Measurements from ENCODE around the gene PGBD5.

PGBD5 gene

DNA sequence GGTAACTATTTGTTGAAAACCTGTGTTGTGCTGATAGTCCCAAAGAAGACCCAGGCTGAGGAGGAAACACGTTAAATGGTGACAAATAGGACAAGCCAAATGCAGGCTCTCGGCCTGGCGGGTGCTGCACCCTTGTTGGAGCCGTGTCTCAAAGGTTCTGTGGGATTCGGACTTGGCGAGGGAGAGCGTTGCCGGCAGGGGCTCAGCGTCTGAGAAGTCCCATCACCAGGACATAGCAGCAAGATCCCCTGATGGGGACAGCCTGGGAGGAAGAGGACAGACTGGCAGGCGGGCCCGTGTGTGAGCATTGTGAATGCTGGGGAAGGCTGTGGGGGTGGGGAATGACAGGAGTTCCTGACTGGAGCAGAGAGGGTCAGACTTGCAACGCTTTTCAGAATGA is 142.5 kb downstream of the PGBD5 start:
- no peak for DNase-seq (ENCODE audit: low read depth)
- H3K4me3 ChIP-seq (ENCODE audit: low read length) = no peak overlapping the region
- TF ChIP-seq, protein P1, sequence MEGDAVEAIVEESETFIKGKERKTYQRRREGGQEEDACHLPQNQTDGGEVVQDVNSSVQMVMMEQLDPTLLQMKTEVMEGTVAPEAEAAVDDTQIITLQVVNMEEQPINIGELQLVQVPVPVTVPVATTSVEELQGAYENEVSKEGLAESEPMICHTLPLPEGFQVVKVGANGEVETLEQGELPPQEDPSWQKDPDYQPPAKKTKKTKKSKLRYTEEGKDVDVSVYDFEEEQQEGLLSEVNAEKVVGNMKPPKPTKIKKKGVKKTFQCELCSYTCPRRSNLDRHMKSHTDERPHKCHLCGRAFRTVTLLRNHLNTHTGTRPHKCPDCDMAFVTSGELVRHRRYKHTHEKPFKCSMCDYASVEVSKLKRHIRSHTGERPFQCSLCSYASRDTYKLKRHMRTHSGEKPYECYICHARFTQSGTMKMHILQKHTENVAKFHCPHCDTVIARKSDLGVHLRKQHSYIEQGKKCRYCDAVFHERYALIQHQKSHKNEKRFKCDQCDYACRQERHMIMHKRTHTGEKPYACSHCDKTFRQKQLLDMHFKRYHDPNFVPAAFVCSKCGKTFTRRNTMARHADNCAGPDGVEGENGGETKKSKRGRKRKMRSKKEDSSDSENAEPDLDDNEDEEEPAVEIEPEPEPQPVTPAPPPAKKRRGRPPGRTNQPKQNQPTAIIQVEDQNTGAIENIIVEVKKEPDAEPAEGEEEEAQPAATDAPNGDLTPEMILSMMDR (conservative IDR thresholded peaks at IDR 0.05; ENCODE audit: low read length) = no peak

DNA sequence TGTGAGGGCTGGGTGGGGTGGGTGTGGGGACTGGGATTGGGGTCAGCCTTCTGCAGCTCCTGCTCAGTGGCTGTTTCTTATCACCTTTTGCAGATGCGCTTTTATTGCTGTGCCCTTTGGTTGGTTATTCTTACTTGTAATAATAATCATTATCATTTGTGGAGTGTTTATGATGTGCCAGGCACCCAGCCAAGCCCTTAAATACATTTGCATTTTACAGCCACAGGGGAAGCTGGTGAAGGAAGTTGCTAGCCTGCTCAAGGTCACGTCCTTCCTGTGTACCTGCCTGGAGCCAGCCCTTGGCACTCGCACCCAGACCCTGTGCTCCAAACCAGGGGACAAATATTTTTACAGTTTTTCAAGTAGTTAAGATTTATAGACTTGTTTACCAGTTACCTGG is 144.0 kb downstream of the PGBD5 start:
- TF ChIP-seq, protein P1 (conservative IDR thresholded peaks at IDR 0.05; ENCODE audit: low read length) = no peak
- no peak for DNase-seq (ENCODE audit: low read depth)

DNA sequence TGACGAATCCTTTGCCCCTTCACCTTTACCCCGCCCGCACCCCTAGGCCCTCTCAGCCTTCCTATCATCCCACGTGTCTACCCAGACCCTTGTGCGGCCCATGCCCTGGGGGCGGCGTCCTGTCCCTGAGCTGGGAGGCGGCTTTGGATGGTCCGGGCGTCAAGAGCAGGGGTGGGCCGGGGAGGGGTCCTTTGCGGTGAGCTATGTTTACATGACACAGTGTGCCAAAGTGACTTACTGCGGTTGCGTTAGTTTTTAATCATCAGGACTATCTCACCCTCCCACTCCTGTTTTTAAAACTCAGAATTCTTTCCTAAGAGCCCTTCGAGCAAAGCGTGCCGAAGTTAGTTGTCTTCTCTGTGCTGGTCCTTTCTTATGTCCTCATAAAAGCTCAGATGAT is 144.6 kb downstream of the PGBD5 start:
- no peak for DNase-seq (ENCODE audit: low read depth)

More for the DNA sequence above, 144.0 kb downstream of the PGBD5 start:
- no peak overlapping the region for H3K4me3 ChIP-seq (ENCODE audit: low read length)

DNA sequence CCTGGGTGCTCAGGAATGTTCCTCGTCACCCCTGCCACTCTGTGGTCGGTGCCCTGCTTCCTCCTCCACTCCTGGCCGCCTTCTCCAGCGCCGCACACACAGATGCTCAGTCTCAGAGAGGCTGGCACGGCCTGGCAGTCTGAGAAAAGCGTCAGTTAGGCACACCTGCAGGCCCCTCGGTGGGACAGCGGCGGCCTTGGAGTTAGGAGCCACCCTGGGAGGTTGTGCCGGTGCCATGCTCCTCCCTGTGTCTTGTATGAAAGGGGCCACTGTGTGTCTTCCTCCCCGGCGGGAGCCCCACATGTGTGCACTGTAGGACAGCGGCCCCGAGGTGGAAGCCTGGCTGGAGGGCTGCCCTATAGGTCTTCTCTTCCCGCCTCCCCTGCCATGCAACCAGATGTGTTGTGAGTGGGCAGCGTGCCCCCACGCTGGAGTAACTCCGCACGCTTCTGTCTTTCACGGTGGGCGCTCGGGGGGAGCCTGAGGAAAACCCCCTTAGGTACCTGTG is 145.2 kb downstream of the PGBD5 start:
- TF ChIP-seq, protein P1 (conservative IDR thresholded peaks at IDR 0.05; ENCODE audit: low read length) = no peak
- H3K4me3 ChIP-seq (ENCODE audit: low read length) = no peak overlapping the region
- no peak for DNase-seq (ENCODE audit: low read depth)

More for the DNA sequence above, 144.6 kb downstream of the PGBD5 start:
- no peak overlapping the region for H3K4me3 ChIP-seq (ENCODE audit: low read length)
- TF ChIP-seq, protein P1 (conservative IDR thresholded peaks at IDR 0.05; ENCODE audit: low read length) = no peak

- no peak for DNase-seq (ENCODE audit: low read depth)
- TF ChIP-seq, protein P1 (conservative IDR thresholded peaks at IDR 0.05; ENCODE audit: low read length) = no peak
- no peak overlapping the region for H3K4me3 ChIP-seq (ENCODE audit: low read length)
These were observed 145.9 kb downstream of the PGBD5 start for GRCh38 chr1:230280054-230280795.

GRCh38 chr1:230279583-230279945 is 146.6 kb downstream of the PGBD5 start:
- TF ChIP-seq, protein P1 (conservative IDR thresholded peaks at IDR 0.05; ENCODE audit: low read length) = no peak
- no peak overlapping the region for H3K4me3 ChIP-seq (ENCODE audit: low read length)
- DNase-seq (ENCODE audit: low read depth) = no peak

All from AG10803 (cell line).